ENCODE results near the gene TMEM238L. TPM values are rescaled to one million over a fixed set of nuclear protein-coding genes. Genes with fewer than 3 reads are reported as not detected.
"Not testable (repeated sequence)": the region's sequence is repeated elsewhere in the genome, so short reads cannot be mapped to it uniquely, and the experiment has no call there.

Gene TMEM238L
- total and polyA plus RNA-seq, 2 of the 8 experiments (the other 6 are each of a cell fraction or from before 2014, with no cell fraction given): not detected

DNA sequence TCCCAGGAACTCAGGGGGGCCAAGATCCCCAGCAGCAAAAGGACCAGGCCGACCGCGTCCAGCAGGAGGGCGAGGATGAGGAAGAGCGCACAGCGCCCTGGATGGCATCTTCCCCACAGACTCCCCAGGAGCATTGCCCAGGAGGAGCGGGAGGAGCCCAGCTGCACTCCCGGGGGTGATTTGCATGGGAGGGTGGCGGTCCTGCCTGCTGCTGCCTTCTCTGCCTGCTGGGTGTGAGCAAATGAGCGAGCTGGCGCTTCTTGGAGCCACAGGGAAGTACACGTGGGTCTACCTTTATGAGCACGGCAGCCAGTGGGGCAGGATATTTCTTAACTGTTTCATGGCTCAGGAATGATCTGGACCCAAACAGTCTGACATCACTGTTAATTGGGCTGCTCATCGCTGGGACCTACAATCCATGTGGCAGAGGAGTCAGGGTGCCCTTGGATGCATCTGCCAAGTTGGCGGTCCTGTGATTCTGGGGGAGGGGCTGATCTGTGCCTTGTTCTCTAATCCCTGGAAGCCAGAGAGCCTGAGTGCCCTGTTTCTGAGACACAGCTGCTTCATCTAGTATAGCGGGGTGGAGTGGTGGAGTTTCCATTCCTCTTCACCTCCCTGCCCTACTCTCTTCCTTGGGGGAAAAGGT lies at the start of gene TMEM238L (continued):
- TF ChIP-seq, protein P1, sequence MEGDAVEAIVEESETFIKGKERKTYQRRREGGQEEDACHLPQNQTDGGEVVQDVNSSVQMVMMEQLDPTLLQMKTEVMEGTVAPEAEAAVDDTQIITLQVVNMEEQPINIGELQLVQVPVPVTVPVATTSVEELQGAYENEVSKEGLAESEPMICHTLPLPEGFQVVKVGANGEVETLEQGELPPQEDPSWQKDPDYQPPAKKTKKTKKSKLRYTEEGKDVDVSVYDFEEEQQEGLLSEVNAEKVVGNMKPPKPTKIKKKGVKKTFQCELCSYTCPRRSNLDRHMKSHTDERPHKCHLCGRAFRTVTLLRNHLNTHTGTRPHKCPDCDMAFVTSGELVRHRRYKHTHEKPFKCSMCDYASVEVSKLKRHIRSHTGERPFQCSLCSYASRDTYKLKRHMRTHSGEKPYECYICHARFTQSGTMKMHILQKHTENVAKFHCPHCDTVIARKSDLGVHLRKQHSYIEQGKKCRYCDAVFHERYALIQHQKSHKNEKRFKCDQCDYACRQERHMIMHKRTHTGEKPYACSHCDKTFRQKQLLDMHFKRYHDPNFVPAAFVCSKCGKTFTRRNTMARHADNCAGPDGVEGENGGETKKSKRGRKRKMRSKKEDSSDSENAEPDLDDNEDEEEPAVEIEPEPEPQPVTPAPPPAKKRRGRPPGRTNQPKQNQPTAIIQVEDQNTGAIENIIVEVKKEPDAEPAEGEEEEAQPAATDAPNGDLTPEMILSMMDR (IDR thresholded peaks at IDR 0.05; ENCODE audit: control extremely low read depth in 1 of 3, insufficient read depth in 1 of 3, low read depth in 1 of 3, low read length in 3 of 3): no peak
- TF ChIP-seq POLR2A (IDR thresholded peaks at IDR 0.05; ENCODE audit: control extremely low read depth in 1 of 2, low read depth in 2 of 2, low read length in 2 of 2) (no peak), PHF8 (conservative IDR thresholded peaks at IDR 0.05; ENCODE audit: low read depth, low read length) (no peak), MAFK (IDR thresholded peaks at IDR 0.05; ENCODE audit: low read depth, low read length) (no peak), CREB1 (IDR thresholded peaks at IDR 0.05) (no peak), RXRA (IDR thresholded peaks at IDR 0.05; ENCODE audit: insufficient read depth, low read depth, low read length) (no peak), TEAD4 (IDR thresholded peaks at IDR 0.05; ENCODE audit: low read depth, low read length) (no peak), TAF1 (IDR thresholded peaks at IDR 0.05; ENCODE audit: low read depth, low read length) (no peak), JUND (IDR thresholded peaks at IDR 0.05; ENCODE audit: low read length) (no peak)
- TF ChIP-seq, protein P2, sequence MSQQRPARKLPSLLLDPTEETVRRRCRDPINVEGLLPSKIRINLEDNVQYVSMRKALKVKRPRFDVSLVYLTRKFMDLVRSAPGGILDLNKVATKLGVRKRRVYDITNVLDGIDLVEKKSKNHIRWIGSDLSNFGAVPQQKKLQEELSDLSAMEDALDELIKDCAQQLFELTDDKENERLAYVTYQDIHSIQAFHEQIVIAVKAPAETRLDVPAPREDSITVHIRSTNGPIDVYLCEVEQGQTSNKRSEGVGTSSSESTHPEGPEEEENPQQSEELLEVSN (IDR thresholded peaks at IDR 0.05): no peak

DNA sequence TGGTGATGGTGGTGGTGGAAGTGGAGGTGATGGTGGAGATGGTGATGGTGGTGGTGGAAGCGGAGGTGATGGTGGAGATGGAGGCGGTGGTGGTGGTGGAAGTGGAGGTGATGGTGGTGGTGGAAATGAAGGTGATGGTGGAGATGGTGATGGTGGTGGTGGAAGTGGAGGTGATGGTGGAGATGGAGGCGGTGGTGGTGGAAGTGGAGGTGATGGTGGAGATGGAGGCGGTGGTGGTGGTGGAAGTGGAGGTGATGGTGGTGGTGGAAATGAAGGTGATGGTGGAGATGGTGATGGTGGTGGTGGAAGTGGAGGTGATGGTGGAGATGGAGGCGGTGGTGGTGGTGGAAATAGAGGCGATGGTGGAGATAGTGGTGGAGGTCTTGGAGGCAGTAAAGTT lies 42.7 kb upstream of the TMEM238L start:
- H3K14ac ChIP-seq (ENCODE audit: insufficient read length); DNase-seq (ENCODE audit: low read depth in 1 of 2, low spot score in 2 of 2); H3K9ac ChIP-seq (replicated peaks in 1 of 4; ENCODE audit: extremely low read depth in 1 of 4, low read depth in 3 of 4, low read length in 3 of 4); H3K23ac ChIP-seq (ENCODE audit: insufficient read length); H3K27me3 ChIP-seq (replicated peaks in 1 of 4; ENCODE audit: control insufficient read depth in 3 of 4, extremely low read depth in 1 of 4, insufficient read depth in 3 of 4, low read length in 3 of 4); H3K79me1 ChIP-seq (ENCODE audit: low read depth, low read length); H3K27ac ChIP-seq (ENCODE audit: low read depth, low read length); H2BK5ac ChIP-seq (ENCODE audit: low read depth, low read length); H4K5ac ChIP-seq (ENCODE audit: insufficient read length, low read depth, low read length); H3K9me3 ChIP-seq (ENCODE audit: insufficient read depth in 2 of 2, low read depth in 1 of 2, low read length in 1 of 2); H3K56ac ChIP-seq (replicated peaks; ENCODE audit: insufficient read length, low read depth, low read length); FAIRE-seq; H4K91ac ChIP-seq (replicated peaks; ENCODE audit: insufficient read length, low read length); H4K8ac ChIP-seq (ENCODE audit: extremely low read depth, insufficient read depth, low read length); H3K4me2 ChIP-seq (ENCODE audit: insufficient read depth in 1 of 2, low read depth in 2 of 2, low read length in 2 of 2); H2AK5ac ChIP-seq (ENCODE audit: low read depth, low read length); H2BK20ac ChIP-seq (ENCODE audit: low read length); H2BK12ac ChIP-seq (ENCODE audit: low read depth, low read length); H2AFZ ChIP-seq (ENCODE audit: low read length); H3K36me3 ChIP-seq (ENCODE audit: control insufficient read depth in 2 of 4, insufficient read depth in 4 of 4, low read length in 3 of 4); H3K4me1 ChIP-seq (replicated peaks in 1 of 4; ENCODE audit: control insufficient read depth in 3 of 4, insufficient read depth in 4 of 4, low read length in 3 of 4); H3K18ac ChIP-seq (ENCODE audit: extremely low read depth, low read length); POLR2A ChIA-PET (ENCODE audit: partially characterized antibody); H3K4ac ChIP-seq (replicated peaks; ENCODE audit: insufficient read length, low read depth, low read length); H3K4me3 ChIP-seq (ENCODE audit: extremely low read depth in 1 of 4, insufficient read depth in 2 of 4, low read depth in 3 of 4, low read length in 4 of 4); H3K79me2 ChIP-seq (ENCODE audit: control insufficient read depth in 1 of 2, insufficient read depth in 2 of 2, low read length in 2 of 2); H2BK120ac ChIP-seq (replicated peaks; ENCODE audit: low read depth, low read length); H4K20me1 ChIP-seq (replicated peaks in 1 of 2; ENCODE audit: control insufficient read depth in 1 of 2, insufficient read depth in 2 of 2, low read length in 2 of 2); H2BK15ac ChIP-seq (ENCODE audit: low read length): not testable (repeated sequence)
- WGBS, 2 experiments (ENCODE audit: extremely low coverage in 1 of 2, insufficient coverage in 1 of 2, insufficient read length in 1 of 2, insufficient replicate concordance in 2 of 2, low coverage in 1 of 2, low lambda C conversion rate in 2 of 2, missing lambda C conversion rate in 1 of 2): 93% methylated on average over 4 of the region's 6 CpGs; no CpG with 5 or more reads in 1 of the 2 experiments
- H3K23me2 ChIP-seq (ENCODE audit: low read depth, low read length): peaks cover 17% of the 10 kb centered on the region; the same call in 1 of the 2 replicates
- CTCF ChIA-PET (ENCODE audit: partially characterized antibody): interaction anchor here (0.7 to 10.0 kb wide), 6 partner anchors 25 to 210 kb away, joined by 3 to 88 read pairs (median 4); no protein-coding TSS in a partner anchor
